Karpas-422 (cell line): ENCODE data around the gene JAGN1. TPM values are rescaled to one million over a fixed set of nuclear protein-coding genes. Genes with fewer than 3 reads are reported as not detected.
"Not testable (repeated sequence)": the region's sequence is repeated elsewhere in the genome, so short reads cannot be mapped to it uniquely, and the experiment has no call there.

Source experiments
- DNase-seq: peaks from one replicate; pipeline ENCODE4 v3.0.0-alpha.2; 2015
- H2AFZ ChIP-seq: fragments of 200-600 bp; sonication (generic); 2 replicates; pipeline ENCODE4 v1.6.1; 2014; ENCODE audit warnings: antibody characterized with exemption, low read length, mixed read lengths
- H3K27ac ChIP-seq: fragments of 200-600 bp; sonication (generic); 2 replicates; pipeline ENCODE4 v1.5.1; 2014; ENCODE audit warnings: mild to moderate bottlenecking, low read length, moderate library complexity
- H3K27me3 ChIP-seq: fragments of 200-600 bp; sonication (generic); 2 replicates; pipeline ENCODE4 v1.6.1; 2014; ENCODE audit warnings: low read length, mixed read lengths
- H3K36me3 ChIP-seq: fragments of 200-600 bp; sonication (generic); 2 replicates; pipeline ENCODE4 v1.6.1; 2014; ENCODE audit warnings: low read length, mixed read lengths; ENCODE audit not compliant: insufficient read depth
- H3K4me1 ChIP-seq: fragments of 200-600 bp; sonication (generic); 2 replicates; pipeline ENCODE4 v1.6.1; 2014; ENCODE audit warnings: mild to moderate bottlenecking, low read length, mixed read lengths
- H3K4me2 ChIP-seq: fragments of 200-600 bp; sonication (generic); 2 replicates; pipeline ENCODE4 v1.6.1; 2014; ENCODE audit warnings: low read length, low read depth, mild to moderate bottlenecking; ENCODE audit not compliant: poor library complexity, severe bottlenecking
- H3K4me3 ChIP-seq: fragments of 200-600 bp; sonication (generic); 2 replicates; pipeline ENCODE4 v1.5.1; 2014; ENCODE audit warnings: mild to moderate bottlenecking, antibody characterized with exemption, low read length, mixed read lengths
- H3K79me2 ChIP-seq: fragments of 200-600 bp; sonication (generic); 2 replicates; pipeline ENCODE4 v1.6.1; 2014; ENCODE audit warnings: mild to moderate bottlenecking, low read length, mixed read lengths
- H3K9ac ChIP-seq: fragments of 200-600 bp; sonication (generic); 2 replicates; pipeline ENCODE4 v1.6.0; 2014; ENCODE audit warnings: low read length
- H3K9me2 ChIP-seq: fragments of 200-600 bp; sonication (generic), shearing (Covaris generic); replicated peaks from 2 replicates; pipeline ENCODE4 v1.6.0; 2014; ENCODE audit warnings: mild to moderate bottlenecking, low read length, moderate library complexity; ENCODE audit not compliant: insufficient read depth
- H3K9me3 ChIP-seq: fragments of 300-700, 200-600 bp; sonication (generic); 2 replicates; pipeline ENCODE4 v1.6.1; 2014; ENCODE audit warnings: low read length, mixed read lengths
- H4K20me1 ChIP-seq: fragments of 200-600 bp; sonication (generic); 2 replicates; pipeline ENCODE4 v1.6.1; 2014; ENCODE audit warnings: mild to moderate bottlenecking, antibody characterized with exemption, low read length, low read depth; ENCODE audit not compliant: insufficient read depth
- total RNA-seq: library from RNA; depleted of rRNA; stranded (reverse); fragments of >200 nt; shearing (Covaris generic); gene quantifications from 2 replicates; pipeline ENCODE4 v1.2.3, GENCODE V29; 2014; ENCODE audit warnings: low replicate concordance

JAGN1 gene
- total RNA-seq, 1 experiment from 2014 or later = 39.2 TPM

DNA sequence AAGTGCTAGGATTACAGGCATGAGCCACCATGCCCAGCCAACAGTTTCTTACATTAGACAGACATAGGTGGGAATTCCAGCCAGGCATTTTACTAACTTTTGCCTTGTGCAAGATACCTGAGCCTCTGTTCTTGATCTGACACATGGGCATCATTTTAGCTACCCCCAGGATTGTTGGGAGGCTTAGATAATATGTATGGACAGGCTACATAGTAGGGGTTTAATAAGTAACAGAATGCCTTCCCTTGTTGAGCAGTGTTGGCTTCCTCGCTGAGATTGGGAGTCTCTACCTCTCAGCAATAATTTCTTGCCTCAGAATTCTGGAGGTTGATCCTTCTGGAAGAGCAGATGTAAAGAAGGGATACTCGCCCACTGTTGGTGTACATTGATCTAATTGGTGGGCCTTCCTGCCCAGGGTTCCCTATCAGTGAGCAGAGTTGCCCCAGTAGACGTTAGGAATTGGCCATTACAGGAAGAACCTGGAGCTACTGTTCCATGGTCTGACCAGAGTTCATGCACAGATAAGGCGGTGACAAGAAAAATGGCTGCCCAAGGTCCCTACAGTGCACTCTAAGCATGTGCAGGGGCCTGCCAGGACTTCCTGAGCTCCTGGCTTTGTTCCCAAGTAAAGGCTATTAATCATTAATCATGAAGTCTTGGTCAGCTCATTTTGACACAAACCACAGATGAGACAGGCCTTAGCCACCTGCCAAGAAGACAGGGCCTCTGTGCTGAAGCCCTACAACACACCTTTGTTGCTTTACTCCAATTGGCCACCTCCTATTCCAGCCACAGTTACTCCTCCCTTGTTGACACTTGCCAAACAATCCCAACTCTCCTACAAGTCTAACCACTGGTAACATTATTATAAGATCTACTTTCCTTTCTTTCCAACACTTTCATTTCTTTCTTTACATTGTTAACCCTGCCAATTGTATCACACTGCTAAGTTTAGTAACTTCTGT, 7.3 kb downstream of the JAGN1 start:
- H3K27me3 ChIP-seq = no peaks in the 10 kb centered on the region
- H3K9ac ChIP-seq = no peak overlapping the region
- no peaks in the 10 kb centered on the region for H3K9me3 ChIP-seq
- peaks cover 5% of the 10 kb centered on the region; the same call in 1 of the 2 replicates for H4K20me1 ChIP-seq
- no peak for DNase-seq
- H3K36me3 ChIP-seq = peaks cover 11% of the 10 kb centered on the region
- no peaks in the 10 kb centered on the region for H3K9me2 ChIP-seq
- H3K4me3 ChIP-seq = no peak overlapping the region
- no peak overlapping the region for H3K27ac ChIP-seq
- no peaks in the 10 kb centered on the region for H3K4me1 ChIP-seq
- peaks cover 2% of the 10 kb centered on the region; the same call in 1 of the 2 replicates for H3K79me2 ChIP-seq
- no peak overlapping the region for H2AFZ ChIP-seq
- no peak overlapping the region for H3K4me2 ChIP-seq

DNA sequence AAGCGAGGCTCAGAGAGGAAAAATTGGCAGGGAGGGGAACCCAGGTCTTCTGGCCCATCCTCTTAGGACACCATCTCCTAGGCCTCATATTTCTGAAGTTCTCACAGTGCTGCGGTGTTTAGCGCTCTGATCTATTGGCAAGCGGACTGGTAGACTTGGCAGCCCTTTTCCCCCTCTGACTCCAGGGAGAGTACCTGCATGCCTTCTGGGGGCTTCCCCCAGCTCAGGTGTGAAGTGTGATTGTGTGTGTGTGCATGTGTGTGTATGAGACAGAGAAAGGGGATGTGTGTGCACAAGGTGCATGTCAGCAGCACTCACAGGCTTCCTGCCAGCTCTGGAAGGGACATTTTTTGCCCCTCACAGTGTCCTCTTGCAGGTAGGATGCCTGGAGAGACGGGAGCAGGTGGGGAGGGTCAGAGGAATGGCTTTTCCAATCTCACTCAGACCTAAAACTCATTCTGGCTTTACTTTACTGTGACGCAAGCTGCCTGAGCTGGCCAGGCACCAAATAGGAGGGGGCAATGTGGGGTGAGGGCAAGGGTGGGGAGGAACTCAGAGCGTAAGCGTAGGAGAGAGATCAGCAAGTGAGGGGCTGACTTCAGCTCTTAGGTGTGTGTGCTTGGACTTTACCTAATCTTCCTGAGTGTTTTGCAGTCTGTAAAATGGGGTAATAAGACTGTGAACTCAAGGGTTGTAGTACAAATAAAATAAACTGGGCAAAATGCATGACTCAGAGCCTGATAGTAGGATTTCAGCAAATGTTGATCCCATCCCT, 8.2 kb downstream of the JAGN1 start:
- Histone ChIP-seq H3K9me3 (no peaks in the 10 kb centered on the region), H3K36me3 (peaks cover 1% of the 10 kb centered on the region), H4K20me1 (no peaks in the 10 kb centered on the region), H3K9me2 (no peaks in the 10 kb centered on the region), H3K79me2 (no peaks in the 10 kb centered on the region), H3K4me3 (no peak overlapping the region), H3K4me2 (no peak overlapping the region), H3K4me1 (no peaks in the 10 kb centered on the region), H3K27me3 (no peaks in the 10 kb centered on the region), H2AFZ (no peak overlapping the region), H3K27ac (no peak overlapping the region), H3K9ac (no peak overlapping the region)
- no peak for DNase-seq

DNA sequence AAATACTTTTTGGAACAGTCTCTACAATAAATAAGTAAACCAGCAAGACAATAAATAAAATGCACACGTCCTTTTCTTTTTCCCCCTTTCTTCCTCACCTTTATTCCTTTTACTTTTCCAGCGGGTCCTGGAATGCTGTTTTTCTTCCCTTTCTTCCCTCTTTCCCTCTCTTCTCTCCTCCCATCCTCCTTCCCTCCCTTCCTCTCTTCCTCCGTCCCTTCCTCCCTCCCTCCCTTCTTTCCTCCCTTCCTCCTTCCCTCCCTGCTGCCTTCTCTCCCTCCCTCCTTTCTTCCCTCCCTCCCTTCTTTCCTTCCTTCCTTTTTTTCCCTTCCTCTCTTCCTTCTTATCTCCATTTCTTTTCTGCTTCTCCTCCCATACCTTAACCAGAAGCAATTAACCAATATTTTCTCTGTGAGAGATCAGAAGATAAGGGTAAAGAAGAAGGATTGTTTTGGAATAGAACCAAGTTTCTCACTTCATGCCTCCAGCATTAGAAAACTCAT, 8.9 kb downstream of the JAGN1 start:
- Histone ChIP-seq H3K9ac (no peak overlapping the region), H3K27ac (no peak overlapping the region), H3K79me2 (no peaks in the 10 kb centered on the region), H3K4me3 (no peak overlapping the region), H4K20me1 (no peaks in the 10 kb centered on the region), H3K36me3 (no peaks in the 10 kb centered on the region), H3K9me3 (no peaks in the 10 kb centered on the region), H3K4me1 (no peaks in the 10 kb centered on the region), H2AFZ (no peak overlapping the region), H3K9me2 (no peaks in the 10 kb centered on the region), H3K4me2 (no peak overlapping the region), H3K27me3 (no peaks in the 10 kb centered on the region)
- no peak for DNase-seq

GRCh38 chr3:9900965-9901415, 10.6 kb downstream of the JAGN1 start:
- not testable (repeated sequence) for H3K36me3 ChIP-seq, H3K4me1 ChIP-seq

GRCh38 chr3:9901967-9902366, 11.6 kb downstream of the JAGN1 start:
- Histone ChIP-seq H3K36me3 (no peaks in the 10 kb centered on the region), H3K4me3 (no peak overlapping the region), H3K4me1 (no peaks in the 10 kb centered on the region), H2AFZ (no peak overlapping the region), H4K20me1 (no peaks in the 10 kb centered on the region), H3K9me3 (no peaks in the 10 kb centered on the region), H3K27ac (no peak overlapping the region), H3K9me2 (no peaks in the 10 kb centered on the region), H3K79me2 (no peaks in the 10 kb centered on the region), H3K4me2 (no peak overlapping the region), H3K27me3 (no peaks in the 10 kb centered on the region), H3K9ac (no peak overlapping the region)
- no peak for DNase-seq

More at GRCh38 chr3:9900965-9901415, 10.6 kb downstream of the JAGN1 start:
- DNase-seq, H3K9ac ChIP-seq, H2AFZ ChIP-seq, H3K79me2 ChIP-seq, H3K4me3 ChIP-seq, H3K27me3 ChIP-seq, H3K9me2 ChIP-seq, H4K20me1 ChIP-seq, H3K27ac ChIP-seq, H3K9me3 ChIP-seq, H3K4me2 ChIP-seq: not testable (repeated sequence)

- no peak within 1 kb of the TSS for H2AFZ ChIP-seq
- no peak within 1 kb of the TSS for H3K4me3 ChIP-seq
- DNase-seq = no peak
- H3K9ac ChIP-seq = no peak within 1 kb of the TSS
- H3K4me2 ChIP-seq = no peak within 1 kb of the TSS
- no peaks in the 10 kb centered on the region for H3K9me3 ChIP-seq
- H3K9me2 ChIP-seq = no peaks in the 10 kb centered on the region
- no peaks in the 10 kb centered on the region for H3K79me2 ChIP-seq
- no peak within 1 kb of the TSS for H3K27ac ChIP-seq
- no peaks in the 10 kb centered on the region for H3K4me1 ChIP-seq
- no peaks in the 10 kb centered on the region for H4K20me1 ChIP-seq
- no peaks in the 10 kb centered on the region for H3K36me3 ChIP-seq
- no peaks in the 10 kb centered on the region for H3K27me3 ChIP-seq
Measured at GRCh38 chr3:9902372-9903237, 12.2 kb downstream of the JAGN1 start, which contains the start of gene IL17RE. TSS of gene IL17RE (plus strand) at chr3:9902848. CDS start at chr3:9902933, 85 bp downstream.

DNA sequence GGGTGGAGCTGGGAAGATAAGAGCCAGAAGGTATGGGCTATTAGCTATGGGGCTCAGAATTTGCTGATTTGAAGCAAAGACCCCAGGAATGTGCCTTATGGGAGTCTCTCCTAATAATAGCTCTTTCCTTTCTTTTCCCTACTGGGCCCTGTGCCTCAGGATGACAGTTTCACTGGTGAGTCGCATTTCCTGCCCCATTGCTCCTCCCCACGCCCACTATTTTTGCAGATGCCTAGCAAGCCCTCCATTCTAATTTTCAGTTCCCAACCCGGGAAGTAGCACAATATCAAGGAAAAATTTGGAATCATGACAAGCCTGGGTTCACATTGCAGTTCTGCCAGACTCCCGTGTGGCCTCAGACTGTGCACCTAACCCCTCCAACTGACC, 12.8 kb downstream of the JAGN1 start:
- H3K4me3 ChIP-seq = no peak overlapping the region
- no peak for DNase-seq
- no peak overlapping the region for H3K9ac ChIP-seq
- H3K4me2 ChIP-seq = no peak overlapping the region
- H2AFZ ChIP-seq = no peak overlapping the region
- H4K20me1 ChIP-seq = no peaks in the 10 kb centered on the region
- no peaks in the 10 kb centered on the region for H3K36me3 ChIP-seq
- no peaks in the 10 kb centered on the region for H3K9me3 ChIP-seq
- H3K4me1 ChIP-seq = no peaks in the 10 kb centered on the region
- no peaks in the 10 kb centered on the region for H3K27me3 ChIP-seq
- H3K27ac ChIP-seq = no peak overlapping the region
- H3K79me2 ChIP-seq = no peaks in the 10 kb centered on the region
- no peaks in the 10 kb centered on the region for H3K9me2 ChIP-seq
